SK-MEL-5 (cell line): ENCODE results near the gene VKORC1. TPM values are rescaled to one million over a fixed set of nuclear protein-coding genes. Genes with fewer than 3 reads are reported as not detected.
"Not testable (repeated sequence)": the region's sequence is repeated elsewhere in the genome, so short reads cannot be mapped to it uniquely, and the experiment has no call there.

ENCODE experiments used
- DNase-seq: peaks from one replicate; pipeline ENCODE4 v3.0.0-alpha.2; 2016; ENCODE audit warnings: low read depth, low spot score
- in situ Hi-C: cut with HindIII; loops from 2 replicates; pipeline ENCODE4 v1.10.0; 2016; ENCODE audit warnings: low sequenced_read_pairs, high pct_unique_total_duplicates, low pct_unique_long_range_greater_than_20kb
- polyA plus RNA-seq, 2 experiments: library from polyadenylated mRNA; depleted of rRNA; stranded (reverse); fragments of >200 nt; gene quantifications; 2 replicates each; pipeline ENCODE4 v1.2.3, GENCODE V29; 2015
- total RNA-seq: library from RNA; depleted of rRNA; stranded (reverse); fragments of >200 nt; shearing (Covaris generic); gene quantifications from 2 replicates; pipeline ENCODE4 v1.2.3, GENCODE V29; 2014; rRNA removed

VKORC1 gene
- total RNA-seq: 206 and 219 TPM in 2 replicates
- polyA plus RNA-seq (2015; cell fraction: cytosol; rRNA removed): 377 and 562 TPM in 2 replicates
- 46.8 and 55.2 TPM in 2 replicates for polyA plus RNA-seq (2015; cell fraction: nucleus; rRNA removed)

DNA sequence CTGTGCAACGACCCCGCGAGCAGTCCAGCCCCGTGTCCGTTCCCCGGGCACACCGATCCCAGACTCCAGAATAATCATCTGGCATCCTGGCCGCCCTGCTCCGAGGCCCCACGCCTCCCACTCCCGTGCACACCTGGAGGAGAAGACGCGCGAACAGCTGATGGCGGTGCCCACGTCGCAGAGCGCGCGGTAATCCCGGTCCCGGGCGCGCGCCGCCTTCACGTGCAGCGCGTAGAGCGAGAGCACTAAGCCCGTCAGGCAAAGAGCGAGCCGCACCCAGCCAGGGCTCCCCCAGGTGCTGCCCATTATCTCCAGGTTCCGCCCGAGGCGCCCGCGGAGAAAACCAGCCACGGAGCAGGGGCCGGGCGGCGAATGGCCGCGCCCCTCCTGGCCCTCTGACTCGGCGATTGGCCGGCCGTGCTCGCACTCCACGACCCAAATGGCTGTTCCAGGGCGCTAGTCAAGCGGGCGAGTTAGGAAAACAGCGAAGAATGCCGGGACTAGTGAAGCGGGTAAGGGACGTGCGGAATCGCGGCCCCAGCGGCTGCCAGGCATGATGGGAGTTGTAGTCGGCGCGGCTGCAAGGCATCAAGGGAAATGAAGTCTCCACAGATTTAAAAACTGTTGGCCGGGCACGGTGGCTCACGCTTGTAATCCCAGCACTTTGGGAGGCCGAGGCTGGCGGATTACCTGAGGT, at the start of gene VKORC1:
VKORC1 (minus strand) TSS at position 374 of the 697 bp plus-strand sequence; CDS start at position 306, 68 bp downstream.
- peak; percentile 97 for DNase-seq
- in situ Hi-C loops: no loop called here

- no peak for DNase-seq
- in situ Hi-C loops: no loop called here
Observed at GRCh38 chr16:31143694-31144148, 49.1 kb upstream of the VKORC1 start.

DNA sequence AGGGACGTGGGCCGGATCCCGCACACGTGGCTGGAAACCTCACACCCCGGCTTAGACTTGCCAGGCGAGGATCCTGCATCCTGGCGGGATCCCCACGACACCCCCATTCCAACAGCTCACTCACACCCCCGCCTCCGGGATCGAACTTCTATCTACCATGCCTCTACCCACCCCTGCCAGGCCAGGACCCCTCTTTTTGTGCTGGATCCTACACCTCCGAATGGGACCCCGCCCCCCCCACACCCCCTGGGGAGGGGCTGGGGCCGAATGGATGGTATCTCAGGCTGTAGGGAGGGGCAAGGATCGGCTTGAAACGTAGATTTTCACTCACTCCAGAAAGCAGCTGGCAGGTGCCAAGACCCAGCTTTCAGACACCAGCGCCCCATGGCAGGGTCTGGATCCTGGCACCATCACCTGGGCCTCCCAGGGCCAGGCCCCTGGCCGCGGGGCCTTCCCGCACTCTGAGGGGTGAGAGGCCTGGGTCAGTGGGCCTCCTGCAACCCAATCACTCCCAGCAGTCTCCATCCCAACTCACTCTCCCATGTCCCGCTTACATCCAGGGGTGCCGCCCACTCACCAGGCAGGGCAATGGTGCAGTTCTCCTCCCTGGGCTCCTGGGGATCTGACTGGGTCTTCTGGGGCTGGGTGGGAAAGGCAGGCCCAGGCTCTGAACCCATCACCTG, 48.6 kb upstream of the VKORC1 start:
- in situ Hi-C loops: no loop called here
- no peak for DNase-seq

GRCh38 chr16:31142109-31143010, 47.8 kb upstream of the VKORC1 start:
- in situ Hi-C loops: no loop called here

DNA sequence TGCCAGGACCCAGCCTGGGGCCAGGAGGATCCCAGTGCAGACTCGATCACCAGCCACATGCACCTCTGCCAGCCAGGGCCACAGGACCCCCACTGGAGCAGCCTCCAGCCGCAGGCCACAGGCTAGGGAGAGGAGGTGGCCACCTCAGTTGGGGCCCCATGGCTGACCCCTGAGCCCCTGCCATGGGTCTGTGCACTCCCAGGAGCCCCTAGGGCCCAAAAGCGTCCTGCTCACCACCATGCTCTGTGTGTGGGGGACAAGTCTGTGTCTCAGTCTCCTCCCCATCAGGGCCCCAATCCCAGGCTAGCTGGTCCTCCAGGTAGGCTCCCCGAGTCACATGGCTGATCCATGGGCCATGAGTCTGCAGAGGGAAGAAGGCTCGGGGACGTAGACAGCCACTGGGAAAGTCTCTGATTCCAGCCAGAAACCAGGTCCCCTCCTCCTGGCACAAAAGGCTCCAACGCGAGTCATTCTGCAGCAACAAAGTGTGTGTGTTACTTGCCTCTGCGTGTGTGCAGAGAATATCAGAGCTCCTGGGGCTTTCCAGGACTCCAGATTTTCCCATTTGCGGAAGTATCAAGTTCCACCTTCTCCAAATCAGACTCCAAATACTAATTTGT, 47.0 kb upstream of the VKORC1 start:
- in situ Hi-C loops: no loop called here
- DNase-seq: no peak

More at GRCh38 chr16:31142109-31143010, 47.8 kb upstream of the VKORC1 start:
- DNase-seq: peak; percentile 98

DNA sequence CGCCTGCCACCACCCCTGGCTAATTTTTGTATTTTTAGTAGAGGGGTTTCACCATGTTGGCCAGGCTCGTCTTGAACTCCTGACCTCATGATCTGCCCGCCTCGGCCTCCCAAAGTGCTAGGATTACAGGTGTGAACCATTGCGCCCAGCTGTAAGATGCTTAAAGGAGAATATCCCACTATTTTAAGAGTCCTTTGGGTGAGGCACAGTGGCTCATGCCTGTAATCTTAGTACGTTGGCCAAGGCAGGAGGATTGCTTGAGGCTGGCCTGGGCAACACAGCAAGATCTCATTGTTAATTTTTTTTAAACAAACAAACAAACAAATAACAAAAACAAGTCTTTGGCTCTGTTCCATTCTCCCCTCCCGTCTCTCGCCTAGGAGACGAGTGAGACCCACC, 46.5 kb upstream of the VKORC1 start:
- DNase-seq, in situ Hi-C loops: not testable (repeated sequence)

DNA sequence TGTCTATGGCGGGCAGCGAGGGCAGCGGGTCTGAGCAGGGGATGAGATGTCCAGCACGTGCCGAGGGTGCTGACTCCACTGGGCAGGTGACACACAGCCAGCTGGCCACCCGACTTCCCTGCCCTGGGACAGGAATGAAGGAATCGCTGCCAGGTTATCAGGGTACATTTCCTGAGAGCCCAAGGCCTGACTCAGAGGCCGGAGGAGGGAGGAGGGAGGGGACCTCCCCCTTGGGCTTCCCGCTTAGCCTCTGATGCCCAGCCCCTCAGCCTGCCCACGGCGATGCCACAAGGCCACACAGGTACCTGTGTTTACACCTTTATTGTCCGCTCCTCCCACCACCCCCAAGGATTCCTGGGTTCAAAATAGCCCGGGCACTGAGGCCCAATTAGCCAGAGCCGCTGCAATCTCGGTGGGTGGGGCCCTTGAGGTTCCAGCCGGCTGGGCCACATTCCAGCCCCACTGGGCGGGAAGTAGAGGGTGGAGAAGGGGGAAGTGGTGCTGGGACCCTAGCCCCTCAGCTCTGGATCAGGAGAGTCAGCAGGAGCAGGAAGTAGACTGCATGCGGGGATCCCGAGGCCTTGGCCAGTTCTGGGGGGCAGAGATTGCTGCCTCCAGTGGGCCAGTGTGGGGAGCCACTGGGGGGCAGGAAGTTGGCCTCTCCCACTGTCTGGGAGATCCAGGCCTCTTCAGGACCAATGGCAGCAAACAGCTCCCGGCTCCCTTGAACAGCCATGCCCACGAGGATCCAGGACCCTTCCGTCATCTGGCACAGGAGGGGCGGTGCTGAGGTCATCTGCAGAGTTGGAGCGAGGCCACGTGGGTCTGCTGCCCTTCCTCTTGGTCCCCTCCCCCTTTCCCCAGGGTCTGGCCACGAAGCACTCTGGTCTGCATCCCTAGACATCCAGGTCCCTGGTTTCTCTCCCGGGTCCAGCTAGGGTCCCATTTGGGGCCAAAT, 44.3 kb upstream of the VKORC1 start:
- no peak for DNase-seq
- in situ Hi-C loops: no loop called here

GRCh38 chr16:31136822-31137499, 42.4 kb upstream of the VKORC1 start:
- DNase-seq, in situ Hi-C loops: not testable (repeated sequence)

GRCh38 chr16:31136287-31136662, 41.7 kb upstream of the VKORC1 start:
- in situ Hi-C loops: no loop called here
- no peak for DNase-seq

DNA sequence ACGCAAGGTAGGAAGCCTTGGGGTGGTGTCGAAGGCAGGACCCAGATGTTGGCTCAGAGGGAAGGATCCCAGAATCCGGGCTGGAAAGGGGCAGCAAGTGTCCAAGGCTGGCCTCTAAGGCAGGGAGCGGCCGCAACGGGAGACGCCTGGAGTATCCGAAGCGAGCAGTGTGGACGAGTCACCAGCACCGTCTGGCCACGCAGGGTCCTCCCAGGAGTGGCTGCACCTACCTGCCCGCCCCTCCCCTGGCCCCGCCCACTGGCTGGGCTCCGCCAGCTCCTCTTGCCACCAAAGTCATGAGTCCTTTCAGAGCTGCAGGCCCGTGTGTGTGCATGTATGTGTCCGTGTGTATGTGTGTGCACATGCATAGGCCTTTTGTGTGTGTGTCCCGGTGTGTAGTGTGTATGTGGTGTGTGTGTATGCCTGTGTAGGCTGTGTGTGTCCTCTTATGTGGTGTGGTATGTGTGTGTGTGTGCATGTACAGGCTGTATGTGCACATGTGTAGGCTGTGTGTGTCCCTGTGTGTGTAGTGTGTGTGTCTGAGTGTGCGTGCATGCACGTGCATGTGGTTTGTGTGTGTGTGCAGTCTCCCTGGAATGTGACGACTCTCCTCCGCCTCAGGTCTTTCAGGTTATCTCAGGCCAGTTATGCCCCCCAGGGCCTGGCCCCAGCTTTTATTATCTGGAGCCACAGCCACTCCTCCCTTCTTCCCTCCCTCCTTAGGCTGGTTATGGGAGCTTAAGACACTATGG, 41.1 kb upstream of the VKORC1 start, which contains the start of gene PRSS8:
PRSS8 (minus strand) TSS at position 193 of the 752 bp plus-strand sequence. CDS start 229 bp downstream, outside the sequence.
- no peak for DNase-seq
- in situ Hi-C loops: no loop called here

- DNase-seq: no peak
- in situ Hi-C loops: no loop called here
Observed at GRCh38 chr16:31134625-31135534, 40.3 kb upstream of the VKORC1 start.

DNA sequence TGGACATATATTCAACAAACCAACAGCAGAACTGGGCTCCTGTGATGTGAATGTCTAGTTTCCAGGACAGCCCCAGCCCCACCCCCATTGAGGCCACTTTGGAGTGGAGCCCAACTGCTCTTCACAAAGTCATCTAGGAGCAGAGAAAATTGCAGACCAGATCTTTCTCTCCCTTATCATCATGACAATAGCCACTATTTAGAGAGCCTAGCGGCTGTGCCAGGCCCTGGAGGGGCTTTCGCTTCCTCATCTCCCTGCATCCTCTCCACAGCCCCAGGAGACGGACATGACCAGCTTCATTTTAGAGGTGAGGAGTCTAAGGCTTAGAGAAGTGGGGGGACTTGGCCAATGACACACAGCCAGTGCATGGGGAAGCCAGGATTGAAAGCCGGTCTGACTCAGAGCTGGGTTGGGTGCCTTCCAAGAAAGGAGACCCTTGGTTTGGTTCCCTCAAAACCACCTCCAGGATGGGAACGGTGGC, 39.5 kb upstream of the VKORC1 start:
- peak; percentile 26 for DNase-seq
- in situ Hi-C loops: no loop called here

GRCh38 chr16:31133046-31133501, 38.5 kb upstream of the VKORC1 start:
- in situ Hi-C loops: no loop called here
- no peak for DNase-seq
